GM03348 (cell line): Measurements from ENCODE around the gene CD22.
A peak's percentile ranks its signal among the peaks of the same experiment; 100 is the strongest.

Experiments used
- DNase-seq: peaks from one replicate; pipeline ENCODE4 v3.0.0; 2012; ENCODE audit warnings: low spot score

CD22 gene

GRCh38 chr19:35314031-35314430 is 15.0 kb upstream of the CD22 start:
- DNase-seq, result no peak

DNA sequence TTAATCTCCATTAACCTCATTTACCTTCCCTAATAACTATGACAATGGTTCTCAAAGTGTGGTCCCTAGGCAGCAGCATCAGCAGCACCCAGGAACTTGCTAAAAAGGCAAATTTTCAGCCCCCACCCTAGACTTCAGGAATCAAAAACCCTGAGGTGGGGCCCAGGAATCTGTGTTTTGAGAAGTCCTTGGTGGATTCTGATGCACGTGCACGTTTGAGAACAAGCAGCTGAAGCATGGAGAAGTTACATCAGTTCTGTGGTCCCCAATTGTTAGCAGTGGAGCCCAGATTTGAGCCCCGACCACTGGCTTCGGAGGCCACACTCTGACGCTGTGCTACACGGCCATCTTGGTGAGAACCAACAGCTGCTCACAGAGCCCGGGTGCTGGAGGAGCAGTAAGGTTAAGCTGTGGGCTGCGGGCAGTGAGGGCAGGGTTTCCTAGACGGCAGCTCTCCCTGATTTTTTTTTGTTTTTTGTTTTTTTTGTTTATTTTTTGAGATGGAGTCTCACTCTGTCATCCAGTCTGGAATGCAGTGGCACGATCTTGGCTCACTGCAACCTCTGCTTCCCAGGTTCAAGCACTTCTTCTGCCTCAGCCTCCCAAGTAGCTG is 14.0 kb upstream of the CD22 start:
- DNase-seq, result no peak

GRCh38 chr19:35315883-35316282 is 13.1 kb upstream of the CD22 start:
- no peak for DNase-seq

- no peak for DNase-seq
These were observed 12.4 kb upstream of the CD22 start for GRCh38 chr19:35316560-35316959.

DNA sequence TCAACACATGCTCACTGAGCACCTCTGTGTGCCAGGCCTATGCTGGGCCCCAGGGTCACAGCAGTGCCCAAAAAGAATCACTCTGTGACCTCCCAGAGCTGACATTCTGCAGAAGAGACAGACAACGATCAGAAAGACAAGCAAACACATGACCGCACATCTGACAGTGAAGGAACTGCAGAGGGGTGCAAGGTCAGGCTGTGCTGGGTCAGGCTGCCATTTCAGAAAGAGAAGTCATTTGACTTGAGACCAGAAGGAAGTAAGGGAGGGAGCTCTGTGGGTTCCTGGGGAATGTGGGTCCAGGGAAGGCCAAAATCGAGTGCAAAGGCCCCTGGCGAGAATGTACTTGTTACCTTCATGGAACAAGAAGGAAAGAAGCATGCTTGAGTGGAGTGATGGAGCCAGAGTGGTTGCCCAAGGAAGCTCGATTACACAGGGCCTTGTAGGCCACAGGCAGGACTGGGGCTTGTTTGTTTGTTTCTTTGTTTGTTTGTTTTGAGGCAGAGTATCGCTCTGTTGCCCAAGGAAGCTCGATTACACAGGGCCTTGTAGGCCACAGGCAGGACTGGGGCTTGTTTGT is 11.4 kb upstream of the CD22 start:
- no peak for DNase-seq

DNA sequence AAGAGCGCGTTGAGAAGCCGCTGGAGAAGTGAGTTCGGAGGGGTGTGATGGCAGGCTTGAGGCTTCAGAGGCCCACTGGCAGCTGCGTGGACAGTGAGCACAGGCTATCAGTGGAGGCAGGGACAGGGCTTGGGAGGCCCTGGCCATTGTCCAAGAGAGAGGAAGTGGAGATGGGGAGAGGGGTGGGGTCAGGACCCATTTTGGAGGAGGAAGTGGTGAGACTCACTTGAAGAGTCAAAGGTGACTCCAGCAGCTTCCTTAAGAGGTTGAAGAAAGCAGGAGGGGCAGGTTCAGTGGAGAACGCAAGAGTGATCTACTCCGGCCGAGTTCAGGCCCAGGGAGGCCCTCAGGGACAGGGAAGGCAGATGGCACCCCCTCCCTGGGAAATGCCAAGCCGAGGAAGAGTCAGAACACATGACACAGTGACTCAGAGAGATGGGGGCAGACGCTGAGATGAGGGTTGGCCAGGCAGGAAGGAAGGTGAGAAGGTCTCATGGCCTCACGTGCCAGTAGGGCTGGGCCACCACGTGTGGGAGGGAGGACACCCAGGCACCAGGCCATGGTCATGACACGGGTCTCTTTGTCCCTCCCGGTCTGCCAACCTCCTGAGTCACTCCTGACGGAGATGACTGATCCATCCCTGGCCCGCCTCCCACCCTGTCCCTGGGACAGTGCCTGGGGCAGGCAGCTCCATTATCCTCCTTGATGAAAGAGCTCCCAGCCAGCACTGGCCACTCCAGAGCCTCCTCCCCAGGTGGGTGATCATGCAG is 10.1 kb upstream of the CD22 start:
- peak; percentile 81 for DNase-seq

GRCh38 chr19:35320065-35320713 is 8.8 kb upstream of the CD22 start:
- DNase-seq, result no peak

DNA sequence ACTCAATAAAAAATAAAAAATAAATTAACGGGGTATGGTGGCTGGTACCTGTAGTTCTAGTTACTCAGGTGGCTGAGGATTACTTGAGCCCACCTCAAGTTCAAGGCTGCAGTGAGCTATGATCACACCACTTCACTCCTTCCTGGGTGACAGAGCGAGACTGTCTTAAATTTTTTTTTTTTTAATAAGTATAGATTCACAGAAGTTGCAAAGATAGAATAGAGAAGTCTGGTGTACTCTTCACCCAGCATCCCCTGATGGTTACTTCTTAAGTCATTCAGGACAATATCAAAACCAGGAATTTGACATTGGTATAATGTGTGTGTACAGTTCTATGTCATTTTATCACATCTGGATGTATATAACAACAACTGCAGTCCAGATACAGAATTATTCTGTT is 7.7 kb upstream of the CD22 start:
- DNase-seq, result no peak

GRCh38 chr19:35322014-35322413 is 7.0 kb upstream of the CD22 start:
- DNase-seq, result no peak

GRCh38 chr19:35327642-35328041 is 1.3 kb upstream of the CD22 start:
- DNase-seq, result no peak

DNA sequence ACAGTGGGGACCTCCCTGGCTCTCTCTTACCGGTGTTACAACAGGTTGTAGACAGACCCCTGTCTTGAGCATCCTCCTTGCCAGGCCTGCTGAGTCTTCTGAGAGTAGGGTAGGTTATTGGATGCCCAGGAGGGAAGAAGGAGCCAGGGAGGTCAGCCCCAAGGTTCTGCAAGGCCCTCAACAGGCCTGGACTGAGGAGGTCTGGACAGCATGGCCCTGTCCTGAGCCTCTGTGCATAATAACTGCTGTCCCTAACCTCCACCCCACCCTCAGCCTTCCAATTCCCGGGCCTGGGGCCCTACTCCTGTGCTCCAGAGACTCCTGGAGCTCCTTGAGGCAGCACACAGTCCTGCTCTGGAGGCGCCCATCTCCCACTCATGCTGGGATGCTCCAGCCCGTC is 336 bp downstream of the CD22 start:
- no peak for DNase-seq

GRCh38 chr19:35330475-35330874 is 1.5 kb downstream of the CD22 start:
- no peak for DNase-seq

DNA sequence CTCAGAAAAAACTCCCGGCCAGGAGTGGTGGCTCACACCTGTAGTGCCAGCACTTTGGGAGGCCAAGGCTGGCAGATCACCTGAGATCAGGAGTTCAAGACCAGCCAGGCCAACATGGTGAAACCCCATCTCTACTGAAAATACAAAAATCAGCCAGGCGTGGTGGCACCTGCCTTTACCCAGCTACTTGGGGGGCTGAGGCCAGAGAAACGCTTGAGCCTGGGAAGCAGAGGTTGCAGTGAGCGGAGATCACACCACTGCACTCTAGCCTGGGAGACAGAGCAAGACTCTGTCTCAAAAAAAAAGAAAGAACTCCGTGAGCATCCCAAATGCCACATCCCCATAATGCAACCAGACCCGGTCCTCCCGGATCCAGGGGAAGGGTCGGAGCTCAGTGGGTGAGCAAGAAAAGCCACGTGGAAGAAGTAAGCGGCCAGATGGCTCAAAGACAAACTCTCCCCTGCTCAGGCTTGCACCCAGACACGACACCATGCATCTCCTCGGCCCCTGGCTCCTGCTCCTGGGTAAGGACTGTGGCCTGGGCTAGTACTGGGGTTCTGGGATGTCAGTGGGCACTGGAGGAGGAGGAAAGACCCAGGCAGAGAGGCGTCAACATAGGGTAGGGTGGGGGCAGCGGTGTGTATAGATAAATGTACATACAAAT is 2.7 kb downstream of the CD22 start:
- no peak for DNase-seq

DNA sequence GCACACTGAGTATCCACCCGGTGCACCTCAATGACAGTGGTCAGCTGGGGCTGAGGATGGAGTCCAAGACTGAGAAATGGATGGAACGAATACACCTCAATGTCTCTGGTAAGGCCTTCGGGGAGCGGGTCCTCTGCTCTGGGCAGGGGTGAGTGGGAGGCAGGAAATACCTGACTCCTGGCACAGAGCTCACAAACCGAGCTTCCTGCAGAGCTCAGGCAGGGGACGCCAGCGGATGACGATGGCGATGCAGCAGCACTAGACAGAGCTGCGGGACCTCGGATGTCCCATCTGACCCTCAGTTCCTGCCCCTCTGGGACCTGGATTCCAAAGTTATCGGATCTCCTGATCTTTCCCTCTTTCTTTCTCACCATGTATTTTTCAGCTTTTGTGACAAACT is 3.8 kb downstream of the CD22 start:
- DNase-seq, result no peak

DNA sequence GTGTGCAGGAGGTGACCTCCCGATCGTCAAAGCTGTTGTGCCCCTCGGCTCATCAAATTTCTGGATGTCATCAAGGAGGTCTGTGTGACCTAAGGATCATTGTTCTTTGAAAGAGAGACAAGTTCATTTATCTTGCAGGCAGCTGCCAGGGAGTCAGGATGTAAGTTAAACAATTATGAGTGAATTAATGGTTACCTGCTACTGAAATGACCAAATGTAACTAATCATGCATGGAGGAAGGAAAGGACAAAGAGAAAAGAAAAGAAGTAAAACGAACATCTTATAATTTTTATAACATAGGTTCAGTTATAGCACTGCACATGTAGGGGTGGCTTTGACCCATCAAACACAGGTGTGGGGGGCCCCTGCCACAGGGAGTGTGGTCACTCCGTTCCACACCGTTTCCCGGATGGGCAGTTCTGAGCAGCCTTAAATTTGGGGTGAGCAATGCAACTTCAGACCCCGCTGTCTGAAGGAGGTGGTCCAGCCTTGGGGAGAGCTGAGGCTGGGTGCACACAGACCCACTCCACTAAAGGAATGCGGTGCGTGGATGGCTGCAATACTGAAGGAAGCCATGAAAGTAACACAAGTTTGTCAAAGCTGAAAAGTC is 5.3 kb downstream of the CD22 start:
- DNase-seq, result no peak

- DNase-seq, result no peak
These were observed 7.4 kb downstream of the CD22 start for GRCh38 chr19:35336166-35336955.

- DNase-seq, result no peak
These were observed 8.4 kb downstream of the CD22 start for GRCh38 chr19:35337097-35337983.

DNA sequence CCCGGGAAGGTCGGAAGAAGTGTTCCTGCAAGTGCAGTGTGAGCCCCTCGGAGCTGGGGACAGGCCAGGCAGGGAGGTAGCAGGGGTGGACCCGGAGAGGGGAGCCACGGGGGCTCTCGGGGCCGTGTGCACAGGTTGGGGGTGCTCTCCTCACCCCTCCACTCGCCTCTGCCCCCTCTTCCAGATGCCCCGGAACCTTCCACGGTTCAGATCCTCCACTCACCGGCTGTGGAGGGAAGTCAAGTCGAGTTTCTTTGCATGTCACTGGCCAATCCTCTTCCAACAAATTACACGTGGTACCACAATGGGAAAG is 9.0 kb downstream of the CD22 start:
- DNase-seq, result no peak

- no peak for DNase-seq
These were observed 11.4 kb downstream of the CD22 start for GRCh38 chr19:35340431-35340830.

DNA sequence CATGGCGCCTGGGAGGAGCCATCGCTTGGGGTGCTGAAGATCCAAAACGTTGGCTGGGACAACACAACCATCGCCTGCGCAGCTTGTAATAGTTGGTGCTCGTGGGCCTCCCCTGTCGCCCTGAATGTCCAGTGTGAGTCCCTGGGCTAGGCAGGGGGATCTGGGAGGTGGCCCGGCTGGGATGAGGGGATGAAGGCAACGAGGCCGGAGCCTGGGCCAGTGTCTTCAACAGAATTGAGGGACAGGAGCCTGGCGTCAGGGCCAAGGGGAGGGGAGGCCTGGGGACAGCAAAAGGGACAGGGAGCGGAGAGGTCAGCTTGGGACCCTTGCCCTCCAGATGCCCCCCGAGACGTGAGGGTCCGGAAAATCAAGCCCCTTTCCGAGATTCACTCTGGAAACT is 12.0 kb downstream of the CD22 start:
- DNase-seq, result no peak
